ENCODE measurements around the gene ABO.

DNA sequence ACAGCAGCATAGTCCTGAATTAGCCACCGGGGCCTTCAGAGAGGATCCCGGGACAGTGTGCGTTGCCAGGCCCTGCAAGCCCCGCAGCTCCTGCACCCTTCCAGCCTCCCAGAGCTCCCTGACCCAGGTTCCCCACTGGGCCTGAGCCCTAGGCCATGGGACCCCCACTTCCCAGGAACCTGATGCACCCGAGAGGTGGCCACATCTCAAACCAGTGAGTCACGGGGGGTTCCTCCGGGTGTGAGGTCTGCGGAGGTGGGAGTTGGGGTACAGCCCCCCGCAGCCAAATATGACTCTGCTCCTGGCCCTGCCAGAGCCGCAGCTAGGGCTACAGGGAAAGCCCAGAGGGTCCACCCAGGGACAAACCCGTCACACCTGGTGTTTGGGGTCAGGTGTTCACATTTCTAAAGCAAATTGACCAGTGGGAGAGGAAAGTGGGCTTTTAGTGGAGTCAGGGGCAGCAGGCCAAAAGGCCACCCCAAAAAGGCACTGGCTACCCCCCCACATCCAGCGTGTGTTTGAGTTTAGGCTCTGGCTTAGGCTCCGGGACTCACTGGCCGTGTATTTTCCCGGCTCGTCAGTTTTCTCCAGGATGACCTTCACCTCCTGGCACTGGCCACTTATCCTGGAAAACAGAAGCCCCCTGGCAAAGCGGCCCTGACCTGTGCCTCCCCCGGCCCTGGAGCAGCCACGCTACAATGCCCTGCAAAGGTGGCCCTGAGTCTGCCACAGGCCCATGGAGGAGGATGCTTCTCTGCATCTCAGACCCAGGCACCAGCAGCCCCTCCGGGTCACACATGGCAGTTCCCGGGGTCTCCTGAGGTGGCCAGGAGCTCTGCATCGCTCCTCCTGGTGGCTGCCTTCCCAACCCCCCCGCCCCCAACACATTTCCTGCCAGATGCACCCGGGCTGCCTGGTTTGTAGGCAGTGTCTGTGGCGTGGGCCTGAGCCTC is 48.5 kb downstream of the ABO start:
- TF ChIP-seq, protein P1, sequence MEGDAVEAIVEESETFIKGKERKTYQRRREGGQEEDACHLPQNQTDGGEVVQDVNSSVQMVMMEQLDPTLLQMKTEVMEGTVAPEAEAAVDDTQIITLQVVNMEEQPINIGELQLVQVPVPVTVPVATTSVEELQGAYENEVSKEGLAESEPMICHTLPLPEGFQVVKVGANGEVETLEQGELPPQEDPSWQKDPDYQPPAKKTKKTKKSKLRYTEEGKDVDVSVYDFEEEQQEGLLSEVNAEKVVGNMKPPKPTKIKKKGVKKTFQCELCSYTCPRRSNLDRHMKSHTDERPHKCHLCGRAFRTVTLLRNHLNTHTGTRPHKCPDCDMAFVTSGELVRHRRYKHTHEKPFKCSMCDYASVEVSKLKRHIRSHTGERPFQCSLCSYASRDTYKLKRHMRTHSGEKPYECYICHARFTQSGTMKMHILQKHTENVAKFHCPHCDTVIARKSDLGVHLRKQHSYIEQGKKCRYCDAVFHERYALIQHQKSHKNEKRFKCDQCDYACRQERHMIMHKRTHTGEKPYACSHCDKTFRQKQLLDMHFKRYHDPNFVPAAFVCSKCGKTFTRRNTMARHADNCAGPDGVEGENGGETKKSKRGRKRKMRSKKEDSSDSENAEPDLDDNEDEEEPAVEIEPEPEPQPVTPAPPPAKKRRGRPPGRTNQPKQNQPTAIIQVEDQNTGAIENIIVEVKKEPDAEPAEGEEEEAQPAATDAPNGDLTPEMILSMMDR (IDR thresholded peaks at IDR 0.05; ENCODE audit: borderline replicate concordance, extremely low read depth, low read length, poor library complexity, severe bottlenecking) = no peak
- no peak for TF ChIP-seq EZH2 (IDR thresholded peaks at IDR 0.05; ENCODE audit: borderline replicate concordance, low read depth, low read length, severe bottlenecking)
